Panc1 (cell line): ENCODE results near the gene SLC6A2. TPM values are rescaled to one million over a fixed set of nuclear protein-coding genes. Genes with fewer than 3 reads are reported as not detected.

ENCODE experiments used
- ATAC-seq: fragments of 200-7000 bp; cut with Tn5 transposase; 2 replicates; pipeline ENCODE4 v1.9.1; 2020; ENCODE audit warnings: mild to moderate bottlenecking, moderate library complexity
- BruUV-seq: library from RNA; stranded (reverse); fragments of 400-500 nt; replicated peaks from 2 replicates; lab custom pipeline; 2021; lab: Mats Ljungman, UMichigan
- CTCF ChIA-PET: fragments of 300-600 bp; sonication (Branson Sonifier 250); formaldehyde crosslinking; loops from one replicate; lab custom pipeline; 2022; ENCODE audit warnings: antibody characterized with exemption; lab: Charles Lee
- POLR2A ChIA-PET: fragments of 300-600 bp; sonication (Branson Sonifier 250); formaldehyde crosslinking; loops from one replicate; lab custom pipeline; 2022; ENCODE audit warnings: antibody characterized with exemption; lab: Charles Lee
- DNase-seq: peaks from one replicate; pipeline ENCODE4 v3.0.0-alpha.2; 2010; ENCODE audit warnings: low read depth, low spot score
- H3K27ac ChIP-seq: 2 replicates; pipeline ENCODE4 v1.5.1; 2011; ENCODE audit warnings: mild to moderate bottlenecking, low read length, inconsistent platforms
- H3K27me3 ChIP-seq: fragments of 200-500 bp; sonication (Bioruptor generic); 2 replicates; pipeline ENCODE4 v1.6.0; 2014; ENCODE audit warnings: low read length, inconsistent platforms; ENCODE audit not compliant: control insufficient read depth, insufficient read depth
- H3K36me3 ChIP-seq: fragments of 200-500 bp; sonication (Bioruptor generic); 2 replicates; pipeline ENCODE4 v1.5.1; 2014; ENCODE audit warnings: inconsistent platforms, mild to moderate bottlenecking, low read length, moderate library complexity; ENCODE audit not compliant: control insufficient read depth, insufficient read depth
- H3K4me1 ChIP-seq: 2 replicates; pipeline ENCODE4 v1.5.1; 2011; ENCODE audit warnings: inconsistent platforms, mild to moderate bottlenecking, low read length, moderate library complexity; ENCODE audit not compliant: control insufficient read depth, insufficient read depth
- H3K4me3 ChIP-seq, 2 experiments: 2 replicates each; pipeline ENCODE4 v1.5.1; 2011 to 2012; ENCODE audit warnings: low read depth in 2 of 2, low read length in 2 of 2, mild to moderate bottlenecking in 2 of 2, inconsistent platforms in 1 of 2, moderate library complexity in 1 of 2
- H3K9me3 ChIP-seq: fragments of 200-500 bp; sonication (Bioruptor generic); 2 replicates; pipeline ENCODE4 v1.5.1; 2014; ENCODE audit warnings: low read depth, mild to moderate bottlenecking, inconsistent platforms, low read length, moderate library complexity; ENCODE audit not compliant: control insufficient read depth, insufficient read depth
- CTCF ChIP-seq: fragments of 450-650 bp; IDR thresholded peaks from 2 replicates; pipeline ENCODE4 v1.5.1; 2017; ENCODE audit warnings: mild to moderate bottlenecking
- POLR2AphosphoS5 ChIP-seq: IDR thresholded peaks from 2 replicates; pipeline ENCODE4 v1.6.1; 2012; ENCODE audit warnings: mild to moderate bottlenecking, low read depth, low read length, moderate library complexity
- REST ChIP-seq, 2 experiments: IDR thresholded peaks; 2 replicates each; pipeline ENCODE4 v1.6.1; 2011 to 2012; ENCODE audit warnings: low read depth in 2 of 2, control low read depth in 1 of 2, low read length in 1 of 2, mild to moderate bottlenecking in 1 of 2, moderate library complexity in 1 of 2; ENCODE audit not compliant: insufficient read depth in 1 of 2
- SIN3A ChIP-seq: IDR thresholded peaks from 2 replicates; pipeline ENCODE4 v1.6.1; 2012; ENCODE audit warnings: low read depth, mild to moderate bottlenecking, low read length, moderate library complexity, borderline replicate concordance; ENCODE audit not compliant: insufficient read depth
- TCF7L2 ChIP-seq: IDR thresholded peaks from 2 replicates; pipeline ENCODE4 v1.6.1; 2011; ENCODE audit warnings: mild to moderate bottlenecking, low read depth, low read length, inconsistent platforms
- in situ Hi-C: cut with HindIII; loops from 2 replicates; pipeline ENCODE4 v1.10.0; 2016; ENCODE audit warnings: low sequenced_read_pairs, low pct_unique_long_range_greater_than_20kb
- intact Hi-C: fragments of 100-400 bp; cut with micrococcal nuclease; formaldehyde crosslinking; loops from one replicate; pipeline ENCODE4 v1.10.0; 2022; ENCODE audit not compliant: unreplicated experiment
- total RNA-seq: library from RNA; stranded (reverse); gene quantifications from one replicate; pipeline ENCODE4 v1.2.1, GENCODE V29; 2021; ENCODE audit not compliant: unreplicated experiment

Gene SLC6A2
- total RNA-seq, 1 experiment from 2014 or later: 0.10 TPM

GRCh38 chr16:55642611-55643010 lies 13.2 kb upstream of the SLC6A2 start:
- Histone ChIP-seq H3K27me3 (no peaks in the 10 kb centered on the region), H3K9me3 (no peaks in the 10 kb centered on the region), H3K36me3 (no peaks in the 10 kb centered on the region), H3K4me1 (no peaks in the 10 kb centered on the region), H3K27ac (no peak overlapping the region), H3K4me3 (no peak overlapping the region)
- intact Hi-C loops: no loop called here
- TF ChIP-seq POLR2AphosphoS5 (no peak), TCF7L2 (no peak), CTCF (no peak), REST (IDR thresholded peaks at IDR 0.05; ENCODE audit: insufficient read depth in 1 of 2, low read depth in 2 of 2, low read length in 1 of 2) (no peak), SIN3A (no peak)
- ChIA-PET CTCF (interaction anchor here (0.8 kb wide), 1 partner anchor 177 kb away, joined by 3 read pairs; no protein-coding TSS in a partner anchor), POLR2A (no interaction called here)
- ATAC-seq (no peak), DNase-seq (no peak)
- no TSS peak for BruUV-seq
- in situ Hi-C loops: no loop called here

- Histone ChIP-seq H3K27me3 (no peaks in the 10 kb centered on the region), H3K9me3 (no peaks in the 10 kb centered on the region), H3K27ac (no peak overlapping the region), H3K36me3 (no peaks in the 10 kb centered on the region), H3K4me1 (no peaks in the 10 kb centered on the region), H3K4me3 (no peak overlapping the region)
- CTCF ChIA-PET: interaction anchor here (0.8 kb wide), 1 partner anchor 178 kb away, joined by 3 read pairs; no protein-coding TSS in a partner anchor
- ATAC-seq: no peak; the same call in 1 of the 2 replicates
- in situ Hi-C loops: no loop called here
- intact Hi-C loops: no loop called here
- no TSS peak for BruUV-seq
- TF ChIP-seq CTCF: peak; percentile 29
- no peak for TF ChIP-seq POLR2AphosphoS5
- TF ChIP-seq TCF7L2: no peak
- TF ChIP-seq REST (IDR thresholded peaks at IDR 0.05; ENCODE audit: insufficient read depth in 1 of 2, low read depth in 2 of 2, low read length in 1 of 2): no peak
- no peak for TF ChIP-seq SIN3A
- POLR2A ChIA-PET: no interaction called here
- DNase-seq: no peak
Observed at GRCh38 chr16:55643161-55643970, 12.4 kb upstream of the SLC6A2 start.
